CD4-positive, alpha-beta T cell (primary cell): ENCODE data around the gene PHACTR3. TPM values are rescaled to one million over a fixed set of nuclear protein-coding genes. Genes with fewer than 3 reads are reported as not detected.

ENCODE experiments used
- ATAC-seq: fragments of 200-7000 bp; cut with Tn5 transposase; one replicate; pipeline ENCODE4 v1.10.0; 2022; ENCODE audit warnings: mild to moderate bottlenecking; ENCODE audit not compliant: poor library complexity
- CTCF ChIA-PET: fragments of 350-600 bp; sonication (Branson Sonifier 250); formaldehyde crosslinking; loops from one replicate; lab custom pipeline; 2021; ENCODE audit warnings: antibody characterized with exemption, inconsistent platforms; lab: Charles Lee
- POLR2A ChIA-PET: fragments of 350-600 bp; sonication (Branson Sonifier 250); formaldehyde crosslinking; loops from one replicate; lab custom pipeline; 2021; ENCODE audit warnings: antibody characterized with exemption, inconsistent platforms; lab: Charles Lee
- DNase-seq, 14 experiments: peaks; one replicate each; pipeline ENCODE4 v3.0.0-alpha.2; 2013 to 2020; ENCODE audit warnings: mixed read lengths in 2 of 14
- H3K27ac ChIP-seq, 2 donors: one replicate each; pipeline versions ENCODE4 v1.5.1 to v1.7.0; 2013; ENCODE audit warnings: low read length in 2 of 2, low read depth in 1 of 2, mild to moderate bottlenecking in 1 of 2
- H3K27me3 ChIP-seq, 2 experiments: 1 replicate in 1 of 2; 2 replicates in 1 of 2; pipeline versions ENCODE4 v1.6.1 to v1.7.0; 2013; ENCODE audit warnings: low read length in 2 of 2, control low read depth in 1 of 2, mild to moderate bottlenecking in 1 of 2, moderate library complexity in 1 of 2; ENCODE audit not compliant: insufficient read depth in 2 of 2, control insufficient read depth in 1 of 2
- H3K36me3 ChIP-seq: one replicate; pipeline ENCODE4 v1.6.1; 2013; ENCODE audit warnings: low read length, control low read depth; ENCODE audit not compliant: insufficient read depth
- H3K4me1 ChIP-seq: one replicate; pipeline ENCODE4 v1.6.1; 2013; ENCODE audit warnings: low read length, control low read depth; ENCODE audit not compliant: insufficient read depth
- H3K4me3 ChIP-seq: one replicate; pipeline ENCODE4 v1.5.1; 2013; ENCODE audit warnings: mild to moderate bottlenecking, low read length, moderate library complexity
- H3K9me3 ChIP-seq, 2 experiments: 1 replicate in 1 of 2; 2 replicates in 1 of 2; pipeline versions ENCODE4 v1.6.1 to v1.7.0; 2013; ENCODE audit warnings: low read length in 2 of 2, mild to moderate bottlenecking in 2 of 2, control low read depth in 1 of 2, moderate library complexity in 1 of 2; ENCODE audit not compliant: control insufficient read depth in 1 of 2, insufficient read depth in 1 of 2
- H3K27ac Mint-ChIP-seq: one replicate; pipeline ENCODE4 v1.8.0; 2020; ENCODE audit warnings: mixed read lengths
- H3K27me3 Mint-ChIP-seq: one replicate; pipeline ENCODE4 v1.8.0; 2021; ENCODE audit warnings: mixed read lengths
- H3K36me3 Mint-ChIP-seq: one replicate; pipeline ENCODE4 v1.8.0; 2021; ENCODE audit warnings: low read depth, mixed read lengths
- H3K4me1 Mint-ChIP-seq: one replicate; pipeline ENCODE4 v1.8.0; 2021; ENCODE audit warnings: low read depth, mixed read lengths
- H3K4me3 Mint-ChIP-seq: one replicate; pipeline ENCODE4 v1.8.0; 2020; ENCODE audit warnings: mild to moderate bottlenecking, mixed read lengths
- H3K9me3 Mint-ChIP-seq: one replicate; pipeline ENCODE4 v1.8.0; 2020; ENCODE audit warnings: mixed read lengths
- CTCF ChIP-seq: fragments of 200-600 bp; IDR thresholded peaks from one replicate; pipeline ENCODE4 v1.8.0; 2022; ENCODE audit warnings: antibody characterized with exemption, mild to moderate bottlenecking
- intact Hi-C, 2 experiments: fragments of 100-400 bp; cut with DNase I in 1 of 2; cut with micrococcal nuclease in 1 of 2; formaldehyde crosslinking; loops; one replicate each; pipeline versions ENCODE4 v1.15.1 to v1.9.0; 2023 to 2025; cut with DNase I, micrococcal nuclease
- total RNA-seq, 174 experiments: library from RNA in 2 of 174; stranded (reverse) in 2 of 174; gene quantifications; one replicate each; pipeline ENCODE4 v1.2.3 and lab custom pipeline; 2021 to 2026

PHACTR3 gene
- total RNA-seq, 2 experiments from 2014 or later, result not detected

- H3K4me1 ChIP-seq, result no peaks in the 10 kb centered on the region
- Mint-ChIP-seq H3K4me3 (no peak overlapping the region), H3K9me3 (peaks cover 3% of the 10 kb centered on the region), H3K36me3 (no peaks in the 10 kb centered on the region), H3K27me3 (peaks cover 33% of the 10 kb centered on the region), H3K4me1 (no peaks in the 10 kb centered on the region), H3K27ac (no peak overlapping the region)
- DNase-seq (no peak), ATAC-seq (no peak)
- intact Hi-C loops, result no loop called here
- peaks cover 3 to 7% of the 10 kb centered on the region in 2 experiments for H3K27me3 ChIP-seq
- no peaks in the 10 kb centered on the region for H3K36me3 ChIP-seq
- TF ChIP-seq CTCF, result no peak
- H3K27ac ChIP-seq, result no peak overlapping the region
- H3K4me3 ChIP-seq, result no peak overlapping the region
- ChIA-PET POLR2A (no interaction called here), CTCF (no interaction called here)
- H3K9me3 ChIP-seq, result peaks cover 0 to 15% of the 10 kb centered on the region in 2 experiments
These were observed 73.2 kb downstream of the PHACTR3 start for GRCh38 chr20:59677586-59677985.

- Mint-ChIP-seq H3K27me3 (peaks cover 39% of the 10 kb centered on the region), H3K36me3 (no peaks in the 10 kb centered on the region), H3K27ac (no peak overlapping the region), H3K4me1 (no peaks in the 10 kb centered on the region), H3K4me3 (no peak overlapping the region), H3K9me3 (peaks cover 3% of the 10 kb centered on the region)
- ChIA-PET CTCF (no interaction called here), POLR2A (no interaction called here)
- DNase-seq (no peak), ATAC-seq (no peak)
- Histone ChIP-seq H3K36me3 (no peaks in the 10 kb centered on the region), H3K27me3 (peaks cover 3 to 6% of the 10 kb centered on the region in 2 experiments), H3K9me3 (peaks cover 0 to 12% of the 10 kb centered on the region in 2 experiments), H3K27ac (no peak overlapping the region), H3K4me1 (no peaks in the 10 kb centered on the region), H3K4me3 (no peak overlapping the region)
- intact Hi-C loops, result no loop called here
- no peak for TF ChIP-seq CTCF
These were observed 73.9 kb downstream of the PHACTR3 start for GRCh38 chr20:59678288-59678687.

- H3K9me3 ChIP-seq, result peaks cover 0 to 6% of the 10 kb centered on the region in 2 experiments
- H3K27ac ChIP-seq, result no peak overlapping the region
- DNase-seq (no peak), ATAC-seq (no peak)
- H3K27ac Mint-ChIP-seq, result no peak overlapping the region
- H3K9me3 Mint-ChIP-seq, result peaks cover 3% of the 10 kb centered on the region
- no peaks in the 10 kb centered on the region for H3K4me1 ChIP-seq
- no peak overlapping the region for H3K4me3 ChIP-seq
- POLR2A ChIA-PET, result no interaction called here
- H3K4me1 Mint-ChIP-seq, result no peaks in the 10 kb centered on the region
- no peak overlapping the region for H3K4me3 Mint-ChIP-seq
- no peak for TF ChIP-seq CTCF
- no peaks in the 10 kb centered on the region for H3K36me3 ChIP-seq
- H3K27me3 ChIP-seq, result peaks cover 6% of the 10 kb centered on the region in 2 experiments
- CTCF ChIA-PET, result no interaction called here
- intact Hi-C loops, result no loop called here
- no peaks in the 10 kb centered on the region for H3K36me3 Mint-ChIP-seq
- peaks cover 44% of the 10 kb centered on the region for H3K27me3 Mint-ChIP-seq
These were observed 74.6 kb downstream of the PHACTR3 start for GRCh38 chr20:59678951-59679350.
